Measurements from ENCODE around the gene CASK. TPM values are rescaled to one million over a fixed set of nuclear protein-coding genes. Genes with fewer than 3 reads are reported as not detected.

Gene CASK
- total and polyA plus RNA-seq, 9 of the 15 experiments (the other 6 are each of a cell fraction or from before 2014, with no cell fraction given), result 1.3 to 7.4 (median 5.2) TPM

DNA sequence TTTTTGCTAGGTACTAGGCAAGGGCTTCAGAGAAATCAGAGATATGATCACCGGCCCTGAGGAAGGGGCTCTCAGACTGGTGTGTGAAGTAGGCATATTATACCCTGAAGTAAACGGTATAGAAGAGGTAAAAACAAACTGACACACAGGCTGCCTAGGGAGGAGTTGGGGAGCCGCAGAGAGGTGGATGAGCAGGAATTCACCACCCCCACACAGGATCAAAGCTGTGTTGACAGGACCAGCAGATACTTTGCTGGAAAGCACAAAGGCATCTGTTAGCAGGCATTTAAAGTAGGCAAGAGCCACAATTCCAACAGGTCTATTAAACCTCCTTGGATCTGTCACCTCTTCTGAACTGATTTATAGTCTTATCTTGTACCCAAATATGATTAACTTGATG is 306.4 kb downstream of the CASK start:
- DNase-seq (ENCODE audit: extremely low read depth in 1 of 4, low spot score in 3 of 4) (peak in 2 of 4 experiments; percentile 13 to 15), ATAC-seq (peak; percentile 46; the same call in 2 of the 3 replicates), FAIRE-seq (no peak)
- H3K36me3 ChIP-seq (ENCODE audit: control insufficient read depth, insufficient read depth, low read length), result no peaks in the 10 kb centered on the region
- no CpG with 5 or more reads among the region's 3 CpGs for WGBS (ENCODE audit: insufficient coverage, low coverage, missing lambda C conversion rate)
- H3K4me2 ChIP-seq (ENCODE audit: insufficient read depth, low read length), result no peak overlapping the region
- ChIA-PET POLR2A (no interaction called here), CTCF (ENCODE audit: low intra/inter-chr PET ratio) (no interaction called here)
- H3K4me3 ChIP-seq, result no peak overlapping the region
- peaks cover 2 to 4% of the 10 kb centered on the region in 2 experiments; a peak in 3 of 5 replicates for H3K4me1 ChIP-seq (replicated peaks in 1 of 2; ENCODE audit: control insufficient read depth in 2 of 2, insufficient read depth in 2 of 2, low read length in 2 of 2)
- no peak overlapping the region for H2AFZ ChIP-seq (ENCODE audit: low read depth, low read length)
- H3K27me3 ChIP-seq (ENCODE audit: control insufficient read depth in 2 of 2, insufficient read depth in 2 of 2, low read length in 2 of 2), result no peaks in the 10 kb centered on the region
- no peaks in the 10 kb centered on the region for H3K79me2 ChIP-seq (ENCODE audit: control insufficient read depth, insufficient read depth, low read length)
- in situ Hi-C loops (cut with MboI) (no loop called here), intact Hi-C loops (cut with micrococcal nuclease) (no loop called here)
- H3K27ac ChIP-seq (ENCODE audit: extremely low read depth, low read depth, low read length), result no peak overlapping the region
- no peaks in the 10 kb centered on the region for H4K20me1 ChIP-seq (replicated peaks; ENCODE audit: control insufficient read depth, insufficient read depth, low read length)
- TF ChIP-seq, protein P1, sequence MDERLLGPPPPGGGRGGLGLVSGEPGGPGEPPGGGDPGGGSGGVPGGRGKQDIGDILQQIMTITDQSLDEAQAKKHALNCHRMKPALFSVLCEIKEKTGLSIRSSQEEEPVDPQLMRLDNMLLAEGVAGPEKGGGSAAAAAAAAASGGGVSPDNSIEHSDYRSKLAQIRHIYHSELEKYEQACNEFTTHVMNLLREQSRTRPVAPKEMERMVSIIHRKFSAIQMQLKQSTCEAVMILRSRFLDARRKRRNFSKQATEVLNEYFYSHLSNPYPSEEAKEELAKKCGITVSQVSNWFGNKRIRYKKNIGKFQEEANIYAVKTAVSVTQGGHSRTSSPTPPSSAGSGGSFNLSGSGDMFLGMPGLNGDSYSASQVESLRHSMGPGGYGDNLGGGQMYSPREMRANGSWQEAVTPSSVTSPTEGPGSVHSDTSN (CRISPR knock-in tag; IDR thresholded peaks at IDR 0.05; ENCODE audit: low read depth), result no peak
- TF ChIP-seq, protein P1 (tag; conservative IDR thresholded peaks at IDR 0.05; ENCODE audit: low read depth), result peak; percentile 38
- TF ChIP-seq PKNOX1 (IDR thresholded peaks at IDR 0.05), result 0 out of 2 replicates have a peak, but pooled peaks have one; percentile 13
- no peak for TF ChIP-seq THRB (CRISPR knock-in tag; conservative IDR thresholded peaks at IDR 0.05)
- TF ChIP-seq, protein P2, sequence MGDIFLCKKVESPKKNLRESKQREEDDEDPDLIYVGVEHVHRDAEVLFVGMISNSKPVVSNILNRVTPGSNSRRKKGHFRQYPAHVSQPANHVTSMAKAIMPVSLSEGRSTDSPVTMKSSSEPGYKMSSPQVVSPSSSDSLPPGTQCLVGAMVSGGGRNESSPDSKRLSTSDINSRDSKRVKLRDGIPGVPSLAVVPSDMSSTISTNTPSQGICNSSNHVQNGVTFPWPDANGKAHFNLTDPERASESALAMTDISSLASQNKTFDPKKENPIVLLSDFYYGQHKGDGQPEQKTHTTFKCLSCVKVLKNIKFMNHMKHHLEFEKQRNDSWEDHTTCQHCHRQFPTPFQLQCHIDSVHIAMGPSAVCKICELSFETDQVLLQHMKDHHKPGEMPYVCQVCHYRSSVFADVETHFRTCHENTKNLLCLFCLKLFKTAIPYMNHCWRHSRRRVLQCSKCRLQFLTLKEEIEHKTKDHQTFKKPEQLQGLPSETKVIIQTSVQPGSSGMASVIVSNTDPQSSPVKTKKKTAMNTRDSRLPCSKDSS (IDR thresholded peaks at IDR 0.05; ENCODE audit: low read depth, partially characterized antibody), result no peak
- peak; percentile 60 for TF ChIP-seq MEIS2 (IDR thresholded peaks at IDR 0.05; ENCODE audit: partially characterized antibody)
- 0 out of 2 replicates have a peak, but pooled peaks have one; percentile 18 for TF ChIP-seq EGR1 (conservative IDR thresholded peaks at IDR 0.05)
- H3K9ac ChIP-seq (ENCODE audit: insufficient read depth in 1 of 2, low read depth in 2 of 2, low read length in 2 of 2), result no peak overlapping the region
- BruUV-seq (replicated peaks), result no TSS peak
- no peaks in the 10 kb centered on the region for H3K9me3 ChIP-seq (replicated peaks; ENCODE audit: control insufficient read depth, insufficient read depth, low read depth, low read length)
- no peaks in the 10 kb centered on the region for H3K9me1 ChIP-seq (ENCODE audit: control insufficient read depth, insufficient read depth, low read length)
